ACC112 (cell line): ENCODE measurements around the gene GABBR2.

ENCODE experiments used
- H2AFZ ChIP-seq: fragments of 200-600 bp; sonication (generic); one replicate; pipeline ENCODE4 v1.6.0; 2017; ENCODE audit warnings: antibody characterized with exemption, low read length; ENCODE audit not compliant: unreplicated experiment
- H3K27ac ChIP-seq: fragments of 200-600 bp; sonication (generic); 2 replicates; pipeline ENCODE4 v1.5.1; 2014; ENCODE audit warnings: low read depth, mild to moderate bottlenecking, antibody characterized with exemption, low read length, moderate library complexity
- H3K27me3 ChIP-seq: fragments of 200-600 bp; sonication (generic); 2 replicates; pipeline ENCODE4 v1.6.1; 2014; ENCODE audit warnings: mild to moderate bottlenecking, antibody characterized with exemption, low read length, moderate library complexity, mixed read lengths; ENCODE audit not compliant: insufficient read depth
- H3K36me3 ChIP-seq: fragments of 200-600 bp; sonication (generic); 2 replicates; pipeline ENCODE4 v1.6.1; 2016; ENCODE audit warnings: mild to moderate bottlenecking, antibody characterized with exemption, low read length, moderate library complexity, mixed read lengths; ENCODE audit not compliant: insufficient read depth
- H3K4me1 ChIP-seq: fragments of 200-600 bp; sonication (generic); one replicate; pipeline ENCODE4 v1.6.1; 2016; ENCODE audit warnings: low read length, mixed read lengths; ENCODE audit not compliant: insufficient read depth, unreplicated experiment, control insufficient read depth
- H3K4me3 ChIP-seq: fragments of 200-600 bp; sonication (generic); 2 replicates; pipeline ENCODE4 v1.5.1; 2014; ENCODE audit warnings: mild to moderate bottlenecking, low read depth, low read length
- H3K79me2 ChIP-seq: fragments of 200-600 bp; sonication (generic); one replicate; pipeline ENCODE4 v1.6.0; 2016; ENCODE audit warnings: low read length; ENCODE audit not compliant: control insufficient read depth, unreplicated experiment, insufficient read depth

GABBR2 gene

GRCh38 chr9:98740226-98740881 lies 31.6 kb upstream of the GABBR2 start:
- 0 out of 2 replicates have a peak, but pooled peaks cover 3% of the 10 kb centered on the region for H3K36me3 ChIP-seq
- no peak overlapping the region for H2AFZ ChIP-seq
- H3K27ac ChIP-seq, result no peak overlapping the region
- no peaks in the 10 kb centered on the region for H3K27me3 ChIP-seq
- no peaks in the 10 kb centered on the region for H3K79me2 ChIP-seq
- H3K4me1 ChIP-seq, result peaks cover 16% of the 10 kb centered on the region
- no peak overlapping the region for H3K4me3 ChIP-seq

GRCh38 chr9:98738741-98739140 lies 30.0 kb upstream of the GABBR2 start:
- H2AFZ ChIP-seq, result no peak overlapping the region
- no peaks in the 10 kb centered on the region for H3K27me3 ChIP-seq
- H3K4me3 ChIP-seq, result no peak overlapping the region
- H3K36me3 ChIP-seq, result 0 out of 2 replicates have a peak, but pooled peaks cover 3% of the 10 kb centered on the region
- no peaks in the 10 kb centered on the region for H3K79me2 ChIP-seq
- peaks cover 16% of the 10 kb centered on the region for H3K4me1 ChIP-seq
- H3K27ac ChIP-seq, result no peak overlapping the region

- H3K4me3 ChIP-seq, result no peak overlapping the region
- no peaks in the 10 kb centered on the region for H3K4me1 ChIP-seq
- H3K27ac ChIP-seq, result no peak overlapping the region
- no peaks in the 10 kb centered on the region for H3K27me3 ChIP-seq
- H2AFZ ChIP-seq, result no peak overlapping the region
- no peaks in the 10 kb centered on the region for H3K79me2 ChIP-seq
- 0 out of 2 replicates have a peak, but pooled peaks cover 3% of the 10 kb centered on the region for H3K36me3 ChIP-seq
Measured at GRCh38 chr9:98736226-98736625, 27.5 kb upstream of the GABBR2 start.

GRCh38 chr9:98732801-98733200 lies 24.1 kb upstream of the GABBR2 start:
- Histone ChIP-seq H3K4me3 (no peak overlapping the region), H3K27me3 (no peaks in the 10 kb centered on the region), H3K4me1 (no peaks in the 10 kb centered on the region), H3K27ac (no peak overlapping the region), H2AFZ (no peak overlapping the region), H3K36me3 (no peaks in the 10 kb centered on the region), H3K79me2 (no peaks in the 10 kb centered on the region)

- no peak overlapping the region for H3K4me3 ChIP-seq
- H3K79me2 ChIP-seq, result no peaks in the 10 kb centered on the region
- H3K27ac ChIP-seq, result no peak overlapping the region
- H3K36me3 ChIP-seq, result no peaks in the 10 kb centered on the region
- H3K27me3 ChIP-seq, result no peaks in the 10 kb centered on the region
- no peak overlapping the region for H2AFZ ChIP-seq
- no peaks in the 10 kb centered on the region for H3K4me1 ChIP-seq
Measured at GRCh38 chr9:98732091-98732490, 23.4 kb upstream of the GABBR2 start.

GRCh38 chr9:98730871-98731270 lies 22.1 kb upstream of the GABBR2 start:
- Histone ChIP-seq H3K4me3 (no peak overlapping the region), H3K27me3 (peaks cover 10% of the 10 kb centered on the region), H3K4me1 (peaks cover 8% of the 10 kb centered on the region), H2AFZ (no peak overlapping the region), H3K27ac (no peak overlapping the region), H3K79me2 (no peaks in the 10 kb centered on the region), H3K36me3 (no peaks in the 10 kb centered on the region)

- H3K27me3 ChIP-seq, result peaks cover 34% of the 10 kb centered on the region
- H3K79me2 ChIP-seq, result no peaks in the 10 kb centered on the region
- no peaks in the 10 kb centered on the region for H3K36me3 ChIP-seq
- no peak overlapping the region for H2AFZ ChIP-seq
- peaks cover 8% of the 10 kb centered on the region for H3K4me1 ChIP-seq
- no peak overlapping the region for H3K27ac ChIP-seq
- no peak overlapping the region for H3K4me3 ChIP-seq
Measured at GRCh38 chr9:98728500-98728899, 19.8 kb upstream of the GABBR2 start.

GRCh38 chr9:98727428-98727827 lies 18.7 kb upstream of the GABBR2 start:
- H3K27ac ChIP-seq, result no peak overlapping the region
- H2AFZ ChIP-seq, result no peak overlapping the region
- H3K79me2 ChIP-seq, result no peaks in the 10 kb centered on the region
- no peak overlapping the region for H3K4me3 ChIP-seq
- no peaks in the 10 kb centered on the region for H3K36me3 ChIP-seq
- peaks cover 8% of the 10 kb centered on the region for H3K4me1 ChIP-seq
- H3K27me3 ChIP-seq, result peaks cover 45% of the 10 kb centered on the region

- Histone ChIP-seq H3K4me3 (no peak overlapping the region), H3K79me2 (no peaks in the 10 kb centered on the region), H3K4me1 (peaks cover 8% of the 10 kb centered on the region), H3K36me3 (no peaks in the 10 kb centered on the region), H2AFZ (no peak overlapping the region), H3K27ac (no peak overlapping the region), H3K27me3 (peaks cover 47% of the 10 kb centered on the region)
Measured at GRCh38 chr9:98726735-98727134, 18.0 kb upstream of the GABBR2 start.

GRCh38 chr9:98724810-98725530 lies 16.2 kb upstream of the GABBR2 start:
- peaks cover 8% of the 10 kb centered on the region for H3K4me1 ChIP-seq
- no peak overlapping the region for H3K4me3 ChIP-seq
- no peaks in the 10 kb centered on the region for H3K79me2 ChIP-seq
- no peak overlapping the region for H3K27ac ChIP-seq
- H3K36me3 ChIP-seq, result no peaks in the 10 kb centered on the region
- peaks cover 60% of the 10 kb centered on the region for H3K27me3 ChIP-seq
- H2AFZ ChIP-seq, result no peak overlapping the region

GRCh38 chr9:98721643-98722042 lies 12.9 kb upstream of the GABBR2 start:
- no peak overlapping the region for H3K27ac ChIP-seq
- H3K79me2 ChIP-seq, result no peaks in the 10 kb centered on the region
- H3K36me3 ChIP-seq, result no peaks in the 10 kb centered on the region
- peaks cover 6% of the 10 kb centered on the region for H3K4me1 ChIP-seq
- peaks cover 90% of the 10 kb centered on the region for H3K27me3 ChIP-seq
- H3K4me3 ChIP-seq, result no peak overlapping the region
- no peak overlapping the region for H2AFZ ChIP-seq
